HG03342 (cell line): ENCODE measurements around the gene ZBED3.
"Not testable (repeated sequence)": the region's sequence is repeated elsewhere in the genome, so short reads cannot be mapped to it uniquely, and the experiment has no call there.

Experiments
- ATAC-seq: cut with Tn5 transposase; IDR thresholded peaks from one replicate; pipeline ENCODE4 v1.9.1; 2021; ENCODE audit warnings: mild to moderate bottlenecking, moderate library complexity; ENCODE audit not compliant: unreplicated experiment

The ZBED3 gene, protein sequence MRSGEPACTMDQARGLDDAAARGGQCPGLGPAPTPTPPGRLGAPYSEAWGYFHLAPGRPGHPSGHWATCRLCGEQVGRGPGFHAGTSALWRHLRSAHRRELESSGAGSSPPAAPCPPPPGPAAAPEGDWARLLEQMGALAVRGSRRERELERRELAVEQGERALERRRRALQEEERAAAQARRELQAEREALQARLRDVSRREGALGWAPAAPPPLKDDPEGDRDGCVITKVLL

GRCh38 chr5:77086689-77087483, at the start of gene ZBED3:
Gene ZBED3 (minus strand): TSS chr5:77087285. CDS start chr5:77077878, 9,407 bp downstream.
- ATAC-seq: peak; percentile 60

DNA sequence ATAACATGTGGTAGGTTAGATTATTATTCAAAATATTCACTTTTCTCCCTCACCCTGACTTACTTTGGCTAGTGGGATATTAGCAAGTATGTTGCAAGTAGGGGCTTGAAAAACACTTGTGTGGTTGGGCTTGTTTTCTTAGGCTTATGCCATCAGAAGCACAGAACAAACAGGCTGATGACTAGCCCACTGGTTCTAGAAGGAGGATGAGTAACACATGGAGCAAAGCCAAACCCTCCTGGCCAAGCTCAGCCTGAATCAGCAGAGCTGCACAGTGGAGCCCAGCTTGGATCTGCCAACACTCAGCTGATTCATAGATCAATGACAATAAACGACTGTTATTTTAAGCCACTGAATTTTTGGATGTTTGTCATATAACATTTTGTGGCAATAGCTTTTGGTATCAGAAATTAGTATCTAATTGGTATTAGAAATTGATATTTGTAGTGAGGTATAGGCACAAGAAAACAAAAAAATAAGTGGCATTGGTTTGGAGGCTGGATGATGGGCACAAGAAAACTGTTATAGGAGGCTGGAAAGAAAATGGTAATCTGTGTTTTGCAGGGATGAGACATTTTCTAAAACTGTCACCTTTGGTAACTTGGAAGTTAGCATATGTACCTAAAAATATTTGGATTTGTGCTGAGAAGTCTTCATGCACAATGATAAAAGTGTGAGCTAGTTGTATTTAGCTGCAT, 46.1 kb upstream of the ZBED3 start:
- no peak for ATAC-seq

DNA sequence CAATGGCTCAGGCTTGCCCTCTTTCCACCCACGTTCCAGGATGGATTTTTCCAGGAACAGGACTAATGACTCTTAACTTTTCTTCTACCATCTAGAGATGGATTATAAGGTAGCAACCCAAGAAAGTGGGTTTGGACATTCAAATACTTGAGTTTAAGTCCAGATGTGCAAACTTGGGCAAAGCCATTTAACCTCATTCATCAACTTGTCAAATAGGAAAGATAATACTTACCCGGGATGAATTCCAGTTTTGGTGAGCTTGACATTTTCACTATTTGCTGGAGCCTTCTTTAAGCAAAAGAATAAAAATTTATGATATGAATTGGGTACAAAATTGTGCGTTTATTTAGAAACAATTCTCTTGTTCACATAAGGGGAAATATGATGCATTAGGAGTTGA, 44.3 kb upstream of the ZBED3 start:
- no peak for ATAC-seq

- ATAC-seq: no peak
Observed at GRCh38 chr5:77129391-77129990, 42.4 kb upstream of the ZBED3 start.

GRCh38 chr5:77128411-77129061, 41.5 kb upstream of the ZBED3 start:
- no peak for ATAC-seq

DNA sequence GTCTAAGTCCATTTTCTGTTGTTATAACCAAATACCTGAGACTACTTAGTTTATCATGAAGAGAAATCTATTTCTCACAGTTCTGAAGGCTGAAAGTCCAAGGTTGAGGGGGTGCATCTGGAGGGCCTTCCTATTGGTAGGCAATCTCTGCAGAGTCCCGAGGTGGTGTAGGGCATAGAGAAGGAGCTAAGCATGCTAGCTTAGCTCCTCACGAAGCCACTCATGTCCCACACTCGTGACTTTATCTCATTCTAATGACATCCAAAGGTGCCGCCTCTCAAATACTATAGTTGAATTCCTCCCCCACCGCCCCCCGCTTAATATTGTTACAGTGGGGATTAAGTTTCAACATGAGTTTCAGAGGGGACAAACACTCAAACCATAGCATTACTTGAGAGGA, 36.0 kb upstream of the ZBED3 start:
- ATAC-seq: no peak

- no peak for ATAC-seq
Observed at GRCh38 chr5:77120706-77121105, 33.6 kb upstream of the ZBED3 start.

GRCh38 chr5:77120086-77120485, 33.0 kb upstream of the ZBED3 start:
- ATAC-seq: no peak

DNA sequence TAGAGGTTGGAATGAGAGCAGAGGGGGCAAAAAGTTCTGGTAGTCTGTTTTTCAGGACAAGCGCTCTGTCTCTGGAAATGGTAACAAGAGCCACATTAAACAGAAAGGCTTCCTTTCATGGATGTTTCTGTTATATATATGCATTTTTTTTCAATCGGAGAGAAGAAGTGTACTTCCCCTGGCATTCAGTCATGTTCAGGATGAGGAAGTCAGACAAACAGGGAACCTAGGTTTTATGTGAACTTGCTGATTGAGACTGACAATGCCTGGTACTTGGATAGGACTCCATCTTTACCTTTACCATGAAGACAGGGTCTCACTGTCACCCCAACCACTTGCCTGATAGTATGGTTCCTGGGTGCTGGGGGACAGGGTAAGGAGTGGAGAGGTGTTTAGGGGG, 30.1 kb upstream of the ZBED3 start:
- no peak for ATAC-seq

- ATAC-seq: not testable (repeated sequence)
Observed at GRCh38 chr5:77107035-77107434, 19.9 kb upstream of the ZBED3 start.

- no peak for ATAC-seq
Observed at GRCh38 chr5:77104813-77105212, 17.7 kb upstream of the ZBED3 start.

GRCh38 chr5:77103457-77103856, 16.4 kb upstream of the ZBED3 start:
- no peak for ATAC-seq

DNA sequence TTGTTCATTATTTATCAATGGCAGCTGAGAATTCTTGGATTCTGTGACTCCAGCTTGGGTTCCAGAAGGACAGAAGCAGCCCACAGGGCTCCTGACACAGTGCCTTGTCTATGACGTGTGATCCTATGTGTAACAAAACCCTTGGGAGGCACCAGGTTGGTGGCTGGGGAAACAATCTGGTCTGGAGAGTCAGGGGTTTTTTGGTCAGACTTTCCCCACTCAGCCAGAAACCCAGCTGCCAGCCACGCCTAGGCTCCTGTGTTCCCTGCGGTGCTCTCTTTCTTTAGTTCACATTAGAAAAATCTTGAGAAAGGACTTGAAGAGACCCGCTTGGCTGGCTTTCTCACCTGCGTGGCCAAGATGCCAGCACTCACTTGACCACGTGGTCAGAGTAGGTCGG, 15.5 kb upstream of the ZBED3 start:
- ATAC-seq: no peak

- ATAC-seq: no peak
Observed at GRCh38 chr5:77101298-77101697, 14.2 kb upstream of the ZBED3 start.

- ATAC-seq: no peak
Observed at GRCh38 chr5:77095189-77095588, 8.1 kb upstream of the ZBED3 start.

- ATAC-seq: no peak
Observed at GRCh38 chr5:77087484-77088261, 588 bp upstream of the ZBED3 start.

DNA sequence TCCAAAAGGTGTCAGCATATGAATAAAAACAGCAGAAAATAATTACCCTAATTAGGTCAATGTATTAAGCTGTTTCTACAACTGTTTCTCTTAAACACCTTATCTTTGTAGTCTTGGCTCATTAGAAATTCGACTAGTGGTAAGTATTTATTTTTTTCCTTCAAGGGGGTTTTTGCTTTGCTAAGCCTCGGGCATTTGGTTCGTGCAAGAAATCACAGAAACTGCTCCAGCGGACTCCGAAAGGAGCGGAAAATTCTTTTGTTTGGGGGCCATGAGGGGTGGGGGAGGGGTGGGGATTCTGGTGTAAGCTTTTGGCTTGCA, 757 bp downstream of the ZBED3 start:
- no peak for ATAC-seq

- ATAC-seq: no peak
Observed at GRCh38 chr5:77083088-77083487, 4.0 kb downstream of the ZBED3 start.

- no peak for ATAC-seq
Observed at GRCh38 chr5:77082280-77082679, 4.8 kb downstream of the ZBED3 start.

- no peak for ATAC-seq
Observed at GRCh38 chr5:77080905-77081304, 6.2 kb downstream of the ZBED3 start.
